ENCODE data around the gene TBC1D20. TPM values are rescaled to one million over a fixed set of nuclear protein-coding genes. Genes with fewer than 3 reads are reported as not detected.

The TBC1D20 gene
- total RNA-seq, 1 donor from 2014 or later, result 39.6 TPM

- Mint-ChIP-seq H3K4me3 (ENCODE audit: unreplicated experiment) (no peak overlapping the region), H3K36me3 (ENCODE audit: unreplicated experiment) (no peaks in the 10 kb centered on the region), H3K4me1 (ENCODE audit: low read depth, unreplicated experiment) (peaks cover 2% of the 10 kb centered on the region), H3K27ac (ENCODE audit: unreplicated experiment) (peak overlapping the region; percentile 25), H3K9me3 (ENCODE audit: unreplicated experiment) (no peaks in the 10 kb centered on the region), H3K27me3 (ENCODE audit: unreplicated experiment) (peaks cover under 1% of the 10 kb centered on the region)
- DNase-seq, result no peak
- TF ChIP-seq CTCF (IDR thresholded peaks at IDR 0.05; ENCODE audit: partially characterized antibody, unreplicated experiment), result no peak
These were observed 42.3 kb upstream of the TBC1D20 start for GRCh38 chr20:504632-505075.

GRCh38 chr20:503048-503737, 40.9 kb upstream of the TBC1D20 start:
- Mint-ChIP-seq H3K9me3 (ENCODE audit: unreplicated experiment) (no peaks in the 10 kb centered on the region), H3K27ac (ENCODE audit: unreplicated experiment) (no peak overlapping the region), H3K4me3 (ENCODE audit: unreplicated experiment) (no peak overlapping the region), H3K27me3 (ENCODE audit: unreplicated experiment) (no peaks in the 10 kb centered on the region), H3K4me1 (ENCODE audit: low read depth, unreplicated experiment) (peaks cover 2% of the 10 kb centered on the region), H3K36me3 (ENCODE audit: unreplicated experiment) (no peaks in the 10 kb centered on the region)
- TF ChIP-seq CTCF (IDR thresholded peaks at IDR 0.05; ENCODE audit: partially characterized antibody, unreplicated experiment), result no peak
- no peak for DNase-seq

- Mint-ChIP-seq H3K4me3 (ENCODE audit: unreplicated experiment) (no peak overlapping the region), H3K27ac (ENCODE audit: unreplicated experiment) (no peak overlapping the region), H3K27me3 (ENCODE audit: unreplicated experiment) (no peaks in the 10 kb centered on the region), H3K4me1 (ENCODE audit: low read depth, unreplicated experiment) (peaks cover 4% of the 10 kb centered on the region), H3K9me3 (ENCODE audit: unreplicated experiment) (no peaks in the 10 kb centered on the region), H3K36me3 (ENCODE audit: unreplicated experiment) (no peaks in the 10 kb centered on the region)
- no peak for DNase-seq
- TF ChIP-seq CTCF (IDR thresholded peaks at IDR 0.05; ENCODE audit: partially characterized antibody, unreplicated experiment), result no peak
These were observed 35.6 kb upstream of the TBC1D20 start for GRCh38 chr20:497979-498378.

- no peaks in the 10 kb centered on the region for H3K9me3 Mint-ChIP-seq (ENCODE audit: unreplicated experiment)
- DNase-seq, result no peak
- no peak for TF ChIP-seq CTCF (IDR thresholded peaks at IDR 0.05; ENCODE audit: partially characterized antibody, unreplicated experiment)
- no peaks in the 10 kb centered on the region for H3K36me3 Mint-ChIP-seq (ENCODE audit: unreplicated experiment)
- peak overlapping the region; percentile 70 for H3K27ac Mint-ChIP-seq (ENCODE audit: unreplicated experiment)
- peaks cover 4% of the 10 kb centered on the region for H3K4me1 Mint-ChIP-seq (ENCODE audit: low read depth, unreplicated experiment)
- H3K27me3 Mint-ChIP-seq (ENCODE audit: unreplicated experiment), result no peaks in the 10 kb centered on the region
- H3K4me3 Mint-ChIP-seq (ENCODE audit: unreplicated experiment), result no peak overlapping the region
These were observed 33.9 kb upstream of the TBC1D20 start for GRCh38 chr20:496126-496696.

- peaks cover 4% of the 10 kb centered on the region for H3K4me1 Mint-ChIP-seq (ENCODE audit: low read depth, unreplicated experiment)
- no peaks in the 10 kb centered on the region for H3K27me3 Mint-ChIP-seq (ENCODE audit: unreplicated experiment)
- H3K27ac Mint-ChIP-seq (ENCODE audit: unreplicated experiment), result no peak overlapping the region
- H3K9me3 Mint-ChIP-seq (ENCODE audit: unreplicated experiment), result no peaks in the 10 kb centered on the region
- no peaks in the 10 kb centered on the region for H3K36me3 Mint-ChIP-seq (ENCODE audit: unreplicated experiment)
- DNase-seq, result no peak
- no peak overlapping the region for H3K4me3 Mint-ChIP-seq (ENCODE audit: unreplicated experiment)
- no peak for TF ChIP-seq CTCF (IDR thresholded peaks at IDR 0.05; ENCODE audit: partially characterized antibody, unreplicated experiment)
These were observed 29.8 kb upstream of the TBC1D20 start for GRCh38 chr20:492159-492558.
